ENCODE data around the gene NDUFS7. TPM values are rescaled to one million over a fixed set of nuclear protein-coding genes. Genes with fewer than 3 reads are reported as not detected.

Gene NDUFS7
- polyA plus RNA-seq, 2 of the 4 experiments (the other 2 are of a cell fraction): 19.3 to 68.9 TPM

DNA sequence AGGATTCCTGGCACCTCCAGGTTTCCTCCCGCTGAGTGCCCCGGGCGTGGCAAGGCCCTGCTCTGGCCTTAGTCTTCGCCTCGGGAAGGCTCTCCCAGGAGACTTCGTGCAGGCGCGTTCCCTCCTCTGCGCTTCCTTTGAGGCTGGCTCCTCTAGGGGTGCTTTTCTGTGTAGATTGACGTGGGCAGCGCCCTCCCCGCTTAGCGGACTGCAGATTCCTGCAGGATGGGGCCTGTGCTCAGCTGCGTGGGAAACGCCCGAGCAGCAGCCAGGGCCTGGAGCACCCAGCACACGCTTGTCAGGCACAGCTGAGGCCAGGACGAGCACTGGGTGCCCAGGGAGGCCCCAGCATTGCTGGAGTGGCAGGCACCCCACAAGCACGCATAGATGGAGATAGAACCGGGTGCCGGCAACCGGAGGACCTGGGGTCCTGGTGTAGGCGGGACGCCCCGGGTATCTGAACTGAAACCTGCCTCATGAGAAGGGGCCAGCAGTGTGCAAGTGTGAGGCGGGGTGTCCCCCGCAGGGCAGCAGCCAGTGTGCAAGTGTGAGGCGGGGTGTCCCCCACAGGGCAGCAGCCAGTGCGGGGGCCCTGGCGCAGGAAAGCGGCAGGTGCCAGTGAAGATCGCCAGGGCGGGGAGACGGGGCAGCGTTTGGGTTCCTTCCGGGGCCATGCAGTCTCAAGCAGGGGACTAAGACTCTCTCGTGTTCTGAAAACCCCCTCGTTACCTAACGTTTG, 3.4 kb downstream of the NDUFS7 start:
- no peak for DNase-seq (ENCODE audit: low read depth in 1 of 2, low spot score in 1 of 2)
- Histone ChIP-seq H3K9me3 (no peaks in the 10 kb centered on the region), H3K4me1 (peaks cover 4% of the 10 kb centered on the region; the same call in 1 of the 3 replicates), H3K4me3 (no peak overlapping the region), H3K27ac (no peak overlapping the region), H3K4me2 (no peak overlapping the region)
- TF ChIP-seq, protein P1, sequence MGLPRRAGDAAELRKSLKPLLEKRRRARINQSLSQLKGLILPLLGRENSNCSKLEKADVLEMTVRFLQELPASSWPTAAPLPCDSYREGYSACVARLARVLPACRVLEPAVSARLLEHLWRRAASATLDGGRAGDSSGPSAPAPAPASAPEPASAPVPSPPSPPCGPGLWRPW (IDR thresholded peaks at IDR 0.05): no peak
- no peak for TF ChIP-seq JUN (IDR thresholded peaks at IDR 0.05)
- no peak for TF ChIP-seq HOXB13 (CRISPR knock-in tag; IDR thresholded peaks at IDR 0.05; ENCODE audit: low read depth)
- TF ChIP-seq ZSCAN20 (CRISPR knock-in tag; IDR thresholded peaks at IDR 0.05): no peak
- TF ChIP-seq MYC (IDR thresholded peaks at IDR 0.05; ENCODE audit: borderline replicate concordance, low read length): no peak
- FAIRE-seq: no peak
- WGBS (ENCODE audit: missing lambda C conversion rate): 93% methylated on average over 24 of the region's 39 CpGs
- POLR2A ChIA-PET: no interaction called here
- CTCF ChIA-PET: interaction anchor here (2.8 kb wide), 1 partner anchor 72 kb away, joined by 11 read pairs; no protein-coding TSS in a partner anchor
- no peak for ATAC-seq

- H3K9me3 ChIP-seq: no peaks in the 10 kb centered on the region
- ChIA-PET POLR2A (no interaction called here), CTCF (no interaction called here)
- FAIRE-seq (no peak), ATAC-seq (no peak), DNase-seq (ENCODE audit: low read depth in 1 of 2, low spot score in 1 of 2) (no peak)
- H3K4me1 ChIP-seq: peaks cover 4% of the 10 kb centered on the region; the same call in 1 of the 3 replicates
- no peak overlapping the region for H3K27ac ChIP-seq
- no peak overlapping the region for H3K4me3 ChIP-seq
- TF ChIP-seq RNF2 (IDR thresholded peaks at IDR 0.05; ENCODE audit: borderline replicate concordance, low read depth) (no peak), PHF8 (IDR thresholded peaks at IDR 0.05; ENCODE audit: borderline replicate concordance, low read depth) (no peak), JUN (IDR thresholded peaks at IDR 0.05) (no peak), HMGXB4 (CRISPR knock-in tag; IDR thresholded peaks at IDR 0.05; ENCODE audit: borderline replicate concordance) (no peak), FOXS1 (CRISPR knock-in tag; IDR thresholded peaks at IDR 0.05) (no peak), EHF (CRISPR knock-in tag; IDR thresholded peaks at IDR 0.05) (no peak), NFE2L2 (conservative IDR thresholded peaks at IDR 0.05; ENCODE audit: low read length) (no peak), CEBPB (IDR thresholded peaks at IDR 0.05) (no peak), ZFP36 (IDR thresholded peaks at IDR 0.05; ENCODE audit: borderline replicate concordance, partially characterized antibody) (no peak), HOXB5 (CRISPR knock-in tag; IDR thresholded peaks at IDR 0.05) (no peak), RARB (CRISPR knock-in tag; IDR thresholded peaks at IDR 0.05) (no peak), JUNB (IDR thresholded peaks at IDR 0.05) (no peak), MYC (IDR thresholded peaks at IDR 0.05; ENCODE audit: borderline replicate concordance, low read length) (no peak), RFX5 (IDR thresholded peaks at IDR 0.05) (no peak), CBX8 (IDR thresholded peaks at IDR 0.05) (no peak), SREBF2 (IDR thresholded peaks at IDR 0.05) (no peak)
- 95% methylated on average over 15 of the region's 45 CpGs for WGBS (ENCODE audit: missing lambda C conversion rate)
- H3K4me2 ChIP-seq: no peak overlapping the region
Observed at GRCh38 chr19:1387684-1388636, 4.3 kb downstream of the NDUFS7 start.

DNA sequence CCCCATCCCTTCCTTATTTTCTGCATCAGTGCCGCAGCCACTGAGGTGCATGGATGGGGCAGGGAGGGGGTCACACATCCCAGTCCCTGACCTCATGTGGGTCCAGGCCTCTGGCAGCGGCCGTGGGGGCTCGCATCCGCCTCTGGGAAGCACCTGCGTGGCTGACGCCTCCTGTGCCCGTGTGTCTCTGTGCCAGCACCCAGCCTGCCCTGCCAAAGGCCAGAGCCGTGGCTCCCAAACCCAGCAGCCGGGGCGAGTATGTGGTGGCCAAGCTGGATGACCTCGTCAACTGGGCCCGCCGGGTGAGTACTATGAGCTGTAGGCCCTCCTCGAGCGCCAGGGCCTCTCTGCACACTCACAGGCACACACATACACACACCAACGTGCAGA, 4.9 kb downstream of the NDUFS7 start:
- no peak overlapping the region for H3K4me2 ChIP-seq
- H3K4me1 ChIP-seq: peaks cover 4% of the 10 kb centered on the region; the same call in 1 of the 3 replicates
- POLR2A ChIA-PET: no interaction called here
- no peak overlapping the region for H3K27ac ChIP-seq
- CTCF ChIA-PET: no interaction called here
- no peak for FAIRE-seq
- WGBS (ENCODE audit: missing lambda C conversion rate): 96% methylated on average over 15 of the region's 17 CpGs
- H3K4me3 ChIP-seq: no peak overlapping the region
- ATAC-seq: no peak
- no peak for DNase-seq (ENCODE audit: low read depth in 1 of 2, low spot score in 1 of 2)
- H3K9me3 ChIP-seq: no peaks in the 10 kb centered on the region
- TF ChIP-seq MYC (IDR thresholded peaks at IDR 0.05; ENCODE audit: borderline replicate concordance, low read length) (no peak), ZFP36 (IDR thresholded peaks at IDR 0.05; ENCODE audit: borderline replicate concordance, partially characterized antibody) (no peak), CHD4 (IDR thresholded peaks at IDR 0.05; ENCODE audit: borderline replicate concordance) (no peak), POLR2A (IDR thresholded peaks at IDR 0.05; ENCODE audit: low read length) (no peak), RARB (CRISPR knock-in tag; IDR thresholded peaks at IDR 0.05) (no peak), HOXA7 (CRISPR knock-in tag; IDR thresholded peaks at IDR 0.05) (no peak)
- TF ChIP-seq, protein P1 (IDR thresholded peaks at IDR 0.05): no peak

Measured in A549 (cell line).